Kidney (tissue), 14 donors: Measurements from ENCODE around the gene NSMCE1. TPM values are rescaled to one million over a fixed set of nuclear protein-coding genes. Genes with fewer than 3 reads are reported as not detected.

ENCODE experiments used
- DNase-seq, 5 donors: peaks; one replicate each; pipeline ENCODE4 v3.0.0-alpha.2; 2013 to 2020
- FAIRE-seq: peaks from 2 replicates; lab custom pipeline; 2012; peaks lifted over from hg19 to GRCh38; lab: Jason Lieb, UNC
- H3K27ac ChIP-seq, 2 donors: one replicate each; pipeline ENCODE4 v1.7.0; 2013; ENCODE audit warnings: low read depth in 2 of 2, low read length in 2 of 2, inconsistent platforms in 1 of 2
- H3K27me3 ChIP-seq: one replicate; pipeline ENCODE4 v1.7.1; 2013; ENCODE audit warnings: low read length, inconsistent platforms; ENCODE audit not compliant: control insufficient read depth, insufficient read depth
- H3K36me3 ChIP-seq, 3 donors: one replicate each; pipeline versions ENCODE4 v1.7.0 to v1.7.1; 2013; ENCODE audit warnings: low read length in 3 of 3, control low read depth in 1 of 3, inconsistent platforms in 1 of 3; ENCODE audit not compliant: insufficient read depth in 3 of 3, control insufficient read depth in 2 of 3
- H3K4me1 ChIP-seq, 3 donors: one replicate each; pipeline versions ENCODE4 v1.7.0 to v1.7.1; 2013; ENCODE audit warnings: low read length in 3 of 3, inconsistent platforms in 1 of 3, low read depth in 1 of 3; ENCODE audit not compliant: control insufficient read depth in 2 of 3, insufficient read depth in 2 of 3
- H3K4me3 ChIP-seq, 3 donors: one replicate each; pipeline versions ENCODE4 v1.7.0 to v1.8.1; 2013; ENCODE audit warnings: low read length in 3 of 3, control low read depth in 1 of 3, inconsistent platforms in 1 of 3
- H3K9ac ChIP-seq, 3 donors: one replicate each; pipeline versions ENCODE4 v1.7.0 to v1.7.1; 2013; ENCODE audit warnings: low read length in 3 of 3, control low read depth in 1 of 3, inconsistent platforms in 1 of 3
- H3K9me3 ChIP-seq, 3 donors: one replicate each; pipeline versions ENCODE4 v1.7.0 to v1.7.1; 2013; ENCODE audit warnings: low read length in 3 of 3, control low read depth in 1 of 3, inconsistent platforms in 1 of 3; ENCODE audit not compliant: control insufficient read depth in 2 of 3, insufficient read depth in 1 of 3
- CTCF ChIP-seq: IDR thresholded peaks from 3 replicates; pipeline ENCODE4 v1.5.1; 2012; ENCODE audit warnings: mild to moderate bottlenecking, moderate library complexity, borderline replicate concordance; ENCODE audit not compliant: insufficient read depth; ENCODE audit errors: extremely low read depth
- intact Hi-C: fragments of 100-400 bp; cut with DNase I; formaldehyde crosslinking; loops from one replicate; pipeline ENCODE4 v1.11.1; 2022
- polyA plus RNA-seq: library from polyadenylated mRNA; stranded (reverse); fragments of 350-450 nt; fragmentation: Illumina TruSeq; extraction: RNeasy Lipid Tissue Mini Kit (QIAGEN cat#74804); gene quantifications from one replicate; pipeline ENCODE4 v1.2.3, GENCODE V29; 2014; ENCODE audit warnings: low read depth, low replicate concordance; ENCODE audit not compliant: insufficient read depth
- total RNA-seq: library from RNA; stranded (reverse); fragmentation: NEBNext Ultra II Directional; extraction: Animal tissue kit (Norgen Biotek cat#: 25700); gene quantifications from one replicate; pipeline ENCODE4 v1.2.1, GENCODE V29; 2021
- donor health status: control.
- donor health status: control.
- donor health status: control.
- donor health status: control.
- donor health status: control.
- donor health status: DM: yes; HTN: yes; CAD: no.
- donor health status: Normal renal cell carcinoma (clear cell type).

The NSMCE1 gene
- total and polyA plus RNA-seq, 2 donors from 2014 or later = 72.1 to 145 TPM

- DNase-seq (no peak), FAIRE-seq (no peak)
- Histone ChIP-seq H3K9ac (no peak overlapping the region), H3K27ac (peak overlapping the region in 1 of 2 donors; percentile 4), H3K4me3 (peak overlapping the region in 1 of 3 donors; percentile 23), H3K27me3 (no peaks in the 10 kb centered on the region), H3K4me1 (peaks cover 0 to 7% (median 0%) of the 10 kb centered on the region in 3 donors), H3K9me3 (no peaks in the 10 kb centered on the region), H3K36me3 (peaks cover 0 to 10% (median 8%) of the 10 kb centered on the region in 3 donors)
- TF ChIP-seq CTCF = no peak
- intact Hi-C loops = no loop called here
Observed at GRCh38 chr16:27214084-27214961, 54.2 kb downstream of the NSMCE1 start.

DNA sequence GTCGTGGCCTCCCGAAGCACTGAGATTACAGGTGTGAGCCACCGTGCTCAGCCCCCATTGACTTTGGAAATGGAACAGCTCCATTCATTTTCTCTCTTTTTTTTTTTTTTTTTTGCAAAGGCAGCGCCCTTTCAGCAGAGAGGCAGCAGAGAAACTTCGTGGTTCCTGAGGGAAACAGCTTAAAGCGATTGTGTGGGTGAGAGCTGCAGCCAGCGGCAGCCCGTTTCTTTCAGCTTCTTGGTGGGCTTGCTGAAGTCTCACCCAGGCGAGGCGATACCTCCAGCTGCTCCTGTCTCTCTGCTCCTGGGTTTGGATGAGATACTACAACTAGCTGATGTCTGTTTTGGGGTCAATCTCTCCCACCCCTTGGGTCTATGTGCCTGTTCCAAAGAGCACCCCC, 57.5 kb downstream of the NSMCE1 start:
- Histone ChIP-seq H3K9me3 (no peaks in the 10 kb centered on the region), H3K4me3 (no peak overlapping the region), H3K4me1 (peaks cover 0 to 12% (median 7%) of the 10 kb centered on the region in 3 donors), H3K36me3 (peaks cover 0 to 10% (median 8%) of the 10 kb centered on the region in 3 donors), H3K9ac (no peak overlapping the region), H3K27me3 (no peaks in the 10 kb centered on the region), H3K27ac (no peak overlapping the region)
- TF ChIP-seq CTCF = no peak
- DNase-seq (no peak), FAIRE-seq (no peak)
- intact Hi-C loops = no loop called here

- DNase-seq (no peak), FAIRE-seq (no peak)
- peaks cover 0 to 12% (median 7%) of the 10 kb centered on the region in 3 donors for H3K4me1 ChIP-seq
- no peak overlapping the region for H3K4me3 ChIP-seq
- no peak overlapping the region for H3K27ac ChIP-seq
- TF ChIP-seq CTCF = no peak
- intact Hi-C loops = no loop called here
- no peaks in the 10 kb centered on the region for H3K9me3 ChIP-seq
- H3K27me3 ChIP-seq = no peaks in the 10 kb centered on the region
- peaks cover 0 to 10% (median 8%) of the 10 kb centered on the region in 3 donors for H3K36me3 ChIP-seq
- H3K9ac ChIP-seq = no peak overlapping the region
Observed at GRCh38 chr16:27210174-27210573, 58.4 kb downstream of the NSMCE1 start.
